Psoas muscle (tissue), 8 donors: ENCODE results near the gene ANKRD6. TPM values are rescaled to one million over a fixed set of nuclear protein-coding genes. Genes with fewer than 3 reads are reported as not detected.
A peak's percentile ranks its signal among the peaks of the same experiment; 100 is the strongest.

Experiments
- ATAC-seq, 4 donors: fragments of 200-7000 bp; cut with Tn5 transposase; one replicate each; pipeline ENCODE4 v1.9.1; 2020; ENCODE audit warnings: moderate library complexity in 3 of 4, mild to moderate bottlenecking in 2 of 4
- DNase-seq, 2 donors: peaks; one replicate each; pipeline ENCODE4 v3.0.0-alpha.2; 2020
- H3K27ac ChIP-seq: fragments of 200-600 bp; one replicate; pipeline ENCODE4 v1.8.0; 2022
- H3K27me3 ChIP-seq, 3 donors: fragments of 200-600 bp in 1 of 3; one replicate each; pipeline versions ENCODE4 v1.6.1 to v1.8.0; 2013 to 2022; ENCODE audit warnings: low read length in 2 of 3, mild to moderate bottlenecking in 2 of 3, moderate library complexity in 1 of 3; ENCODE audit not compliant: insufficient read depth in 3 of 3
- H3K36me3 ChIP-seq, 2 donors: fragments of 200-600 bp in 1 of 2; one replicate each; pipeline versions ENCODE4 v1.6.1 to v1.8.0; 2013 to 2022; ENCODE audit warnings: low read depth in 1 of 2, mild to moderate bottlenecking in 1 of 2, moderate library complexity in 1 of 2; ENCODE audit not compliant: insufficient read depth in 1 of 2
- H3K4me1 ChIP-seq: fragments of 200-600 bp; one replicate; pipeline ENCODE4 v1.8.0; 2022
- H3K4me3 ChIP-seq: fragments of 200-600 bp; one replicate; pipeline ENCODE4 v1.8.0; 2022; ENCODE audit warnings: mild to moderate bottlenecking
- H3K9me3 ChIP-seq: fragments of 200-600 bp; one replicate; pipeline ENCODE4 v1.8.0; 2022
- WGBS, 3 donors: extraction: QIAGEN DNeasy Blood & Tissue Kit; methylation state at CpG; one replicate each; pipeline versions ENCODE4 v1.1.6 to v1.1.7; 2013; 5-methylcytosine and 5-hydroxymethylcytosine counted together
- intact Hi-C, 2 donors: fragments of 100-400 bp; cut with DNase I; formaldehyde crosslinking; loops; one replicate each; pipeline versions ENCODE4 v1.11.0 to v1.14.2; 2022
- polyA plus RNA-seq, 3 donors: library from polyadenylated mRNA; stranded (reverse); fragments of 200-250 nt; gene quantifications; one replicate each; pipeline ENCODE4 v1.2.3, GENCODE V29; 2013
- total RNA-seq, 4 donors: library from RNA; stranded (reverse); fragmentation: NEBNext Ultra II Directional in 2 of 4; extraction: Animal tissue kit (Norgen Biotek cat#: 25700) in 2 of 4; gene quantifications; one replicate each; pipeline versions ENCODE4 v1.2.1 to v1.2.4, GENCODE V29; 2021 to 2023
- TF ChIP-seq, protein P1 (sequence below): fragments of 200-600 bp; IDR thresholded peaks from one replicate; pipeline ENCODE4 v1.8.0; 2022; ENCODE audit warnings: antibody characterized with exemption
- donor health status: healthy with polysubstance abuse.
- donor health status: DM: no; HTN: no; CAD: no; lungs with moderate emphysema.
- donor health status: Bipolar disorder and iron deficiency.
- donor health status: healthy.
- donor health status: DM: yes; HTN: yes; CAD: no.
- donor health status: DM: no; HTN: no; CAD: no.
- donor health status: DM: no; HTN: no; CAD: no.
- donor health status: DM: yes; HTN: yes; CAD: no.

The ANKRD6 gene
- total and polyA plus RNA-seq, 7 donors, result 1.2 to 9.0 (median 2.4) TPM

DNA sequence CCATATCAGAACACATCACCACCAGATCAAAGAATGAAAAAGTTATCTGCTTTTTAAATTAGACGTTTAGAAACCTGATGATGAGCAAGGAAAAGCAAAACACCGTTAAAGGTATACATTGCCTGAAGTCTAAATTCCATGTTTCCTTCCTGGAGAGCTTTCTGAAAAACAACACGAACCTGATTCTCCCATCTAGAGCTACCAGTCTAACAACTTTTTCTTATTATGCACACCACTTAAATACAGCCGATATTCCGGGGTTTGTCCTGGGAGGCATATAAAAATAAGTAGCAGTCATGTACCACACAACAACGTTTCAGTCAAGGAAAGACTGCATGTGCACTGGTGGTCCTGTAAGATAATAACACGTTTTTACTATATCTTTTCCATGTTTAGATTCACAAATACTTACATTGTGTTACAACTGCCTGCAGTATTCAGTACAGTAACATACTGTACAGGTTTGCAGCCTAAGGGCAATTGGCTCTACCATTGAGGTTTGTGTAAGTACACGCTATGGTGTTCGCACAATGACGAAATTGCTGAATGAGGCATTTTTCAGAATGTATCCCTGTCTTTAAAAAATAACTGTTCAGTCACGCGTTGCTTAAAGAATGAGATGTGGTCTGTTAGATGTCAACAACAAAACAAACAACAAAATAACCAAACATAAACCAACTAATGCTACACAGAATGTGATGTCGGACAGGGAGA is 224.7 kb downstream of the ANKRD6 start:
- whole genome bisulfite sequencing, 3 donors, result 90 to 93% (median 91%) methylated on average over 13 of the region's 13 CpGs
- Histone ChIP-seq H3K27ac (no peak overlapping the region), H3K36me3 (peaks cover 17 to 91% of the 10 kb centered on the region in 2 donors), H3K4me1 (peaks cover 19% of the 10 kb centered on the region), H3K9me3 (no peaks in the 10 kb centered on the region), H3K27me3 (no peaks in the 10 kb centered on the region), H3K4me3 (no peak overlapping the region)
- intact Hi-C loops, result loop anchor here in 1 of 2 donors (10.0 kb wide), 1 partner anchor 107 kb away; no protein-coding TSS in a partner anchor
- no peak for DNase-seq
- no peak for ATAC-seq
- TF ChIP-seq, protein P1, sequence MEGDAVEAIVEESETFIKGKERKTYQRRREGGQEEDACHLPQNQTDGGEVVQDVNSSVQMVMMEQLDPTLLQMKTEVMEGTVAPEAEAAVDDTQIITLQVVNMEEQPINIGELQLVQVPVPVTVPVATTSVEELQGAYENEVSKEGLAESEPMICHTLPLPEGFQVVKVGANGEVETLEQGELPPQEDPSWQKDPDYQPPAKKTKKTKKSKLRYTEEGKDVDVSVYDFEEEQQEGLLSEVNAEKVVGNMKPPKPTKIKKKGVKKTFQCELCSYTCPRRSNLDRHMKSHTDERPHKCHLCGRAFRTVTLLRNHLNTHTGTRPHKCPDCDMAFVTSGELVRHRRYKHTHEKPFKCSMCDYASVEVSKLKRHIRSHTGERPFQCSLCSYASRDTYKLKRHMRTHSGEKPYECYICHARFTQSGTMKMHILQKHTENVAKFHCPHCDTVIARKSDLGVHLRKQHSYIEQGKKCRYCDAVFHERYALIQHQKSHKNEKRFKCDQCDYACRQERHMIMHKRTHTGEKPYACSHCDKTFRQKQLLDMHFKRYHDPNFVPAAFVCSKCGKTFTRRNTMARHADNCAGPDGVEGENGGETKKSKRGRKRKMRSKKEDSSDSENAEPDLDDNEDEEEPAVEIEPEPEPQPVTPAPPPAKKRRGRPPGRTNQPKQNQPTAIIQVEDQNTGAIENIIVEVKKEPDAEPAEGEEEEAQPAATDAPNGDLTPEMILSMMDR, result no peak

DNA sequence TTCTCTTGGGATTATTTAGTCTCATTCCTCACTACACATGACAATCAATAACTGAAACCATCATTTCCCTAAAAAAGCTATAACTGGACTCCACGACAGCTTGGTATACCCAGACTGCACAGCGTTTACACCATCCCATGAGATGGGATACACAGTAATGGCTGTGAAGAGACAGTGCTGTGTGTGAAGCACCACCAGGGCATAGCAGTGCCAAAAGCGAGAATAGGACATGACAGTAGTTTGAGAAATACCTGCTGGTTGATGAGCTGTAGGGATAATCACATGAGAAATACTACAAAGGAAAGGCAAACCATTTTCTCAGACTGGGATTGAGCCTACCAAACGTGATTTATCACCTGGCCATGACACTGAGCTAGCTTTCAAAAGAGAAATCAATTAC is 228.0 kb downstream of the ANKRD6 start:
- Histone ChIP-seq H3K27ac (peak overlapping the region; percentile 75), H3K9me3 (no peaks in the 10 kb centered on the region), H3K36me3 (peaks cover 20 to 85% of the 10 kb centered on the region in 2 donors), H3K4me1 (peaks cover 19% of the 10 kb centered on the region), H3K4me3 (peak overlapping the region; percentile 15), H3K27me3 (no peaks in the 10 kb centered on the region)
- DNase-seq, result no peak
- ATAC-seq, result peak; percentile 57 to 84 (median 78)
- WGBS, 3 donors, result 47 to 70% (median 51%) methylated on average over 4 of the region's 4 CpGs
- intact Hi-C loops, result no loop called here
- TF ChIP-seq, protein P1, result no peak

DNA sequence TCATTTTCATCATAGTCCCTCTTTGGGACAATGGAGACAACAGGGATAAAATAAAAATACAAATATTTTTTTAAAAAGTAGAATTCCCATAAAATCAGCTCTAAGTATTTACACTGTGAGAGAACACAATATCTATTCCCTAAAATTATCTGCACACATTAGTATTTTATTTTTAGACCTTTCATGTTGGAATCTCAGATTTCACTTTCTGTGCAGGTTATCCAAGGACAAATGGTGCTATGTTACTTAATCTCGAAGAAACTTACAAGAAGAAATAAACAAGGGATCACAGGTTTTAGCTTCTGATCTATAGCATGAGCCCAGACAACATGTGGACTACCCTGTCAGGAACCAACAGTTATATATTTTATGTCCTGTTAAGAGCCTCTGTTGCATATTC is 228.6 kb downstream of the ANKRD6 start:
- H3K9me3 ChIP-seq, result no peaks in the 10 kb centered on the region
- peaks cover 19% of the 10 kb centered on the region for H3K4me1 ChIP-seq
- ATAC-seq (peak; percentile 45 to 88 (median 64)), DNase-seq (no peak)
- TF ChIP-seq, protein P1, result no peak
- peaks cover 22 to 85% of the 10 kb centered on the region in 2 donors for H3K36me3 ChIP-seq
- H3K27ac ChIP-seq, result peak overlapping the region; percentile 75
- WGBS, 3 donors, result 18 to 40% (median 34%) methylated on average over 1 of the region's 1 CpG
- no peaks in the 10 kb centered on the region for H3K27me3 ChIP-seq
- peak overlapping the region; percentile 15 for H3K4me3 ChIP-seq
- intact Hi-C loops, result no loop called here

DNA sequence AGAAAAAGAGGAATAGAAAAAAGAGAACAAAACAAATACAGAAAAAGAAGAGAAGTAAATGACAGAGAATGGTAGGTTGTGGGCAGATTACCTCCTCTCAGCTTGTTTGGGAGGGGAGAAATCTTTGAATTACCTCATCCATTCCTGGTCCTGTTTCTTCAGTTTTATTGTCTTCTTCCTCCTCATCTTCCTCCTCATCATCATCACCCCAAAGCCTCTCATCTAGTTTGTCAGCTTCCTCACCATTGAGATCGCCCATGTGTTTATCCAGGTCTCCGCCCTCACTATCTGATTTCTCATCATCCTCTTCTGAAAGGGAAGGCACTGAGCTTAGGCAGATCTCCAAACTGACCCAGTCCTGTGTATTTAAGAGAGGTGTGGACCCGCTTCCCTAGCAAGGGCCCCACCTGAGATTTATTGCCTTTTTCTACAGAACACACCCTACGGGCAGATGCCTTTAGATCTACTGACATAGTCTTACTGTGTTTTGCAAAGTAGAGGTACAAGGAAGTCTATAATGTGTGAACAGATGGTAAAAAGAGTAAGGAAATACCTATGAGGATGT is 229.8 kb downstream of the ANKRD6 start:
- Histone ChIP-seq H3K4me3 (no peak overlapping the region), H3K9me3 (no peaks in the 10 kb centered on the region), H3K27me3 (no peaks in the 10 kb centered on the region), H3K27ac (no peak overlapping the region), H3K36me3 (peaks cover 17 to 85% of the 10 kb centered on the region in 2 donors), H3K4me1 (peaks cover 19% of the 10 kb centered on the region)
- DNase-seq (no peak), ATAC-seq (no peak)
- TF ChIP-seq, protein P1, result no peak
- 91 to 98% (median 93%) methylated on average over 4 of the region's 4 CpGs for WGBS, 3 donors
- intact Hi-C loops, result no loop called here
